AG04450 (cell line): ENCODE results near the gene GLB1L. TPM values are rescaled to one million over a fixed set of nuclear protein-coding genes. Genes with fewer than 3 reads are reported as not detected.
"Not testable (repeated sequence)": the region's sequence is repeated elsewhere in the genome, so short reads cannot be mapped to it uniquely, and the experiment has no call there.

Experiments used
- CTCF ChIA-PET: fragments of 300-600, 350-600 bp; formaldehyde crosslinking; extraction: SDS; loops from one replicate; lab custom pipeline; 2022; ENCODE audit warnings: antibody characterized with exemption, inconsistent platforms; lab: Charles Lee
- POLR2A ChIA-PET: fragments of 350-600 bp; formaldehyde crosslinking; extraction: SDS; loops from one replicate; lab custom pipeline; 2021; ENCODE audit warnings: antibody characterized with exemption, inconsistent platforms; lab: Yijun Ruan, JAX
- DNase-seq: peaks from one replicate; pipeline ENCODE4 v3.0.0-alpha.2; 2011; ENCODE audit warnings: low read depth, low spot score
- H3K27ac ChIP-seq: one replicate; pipeline ENCODE4 v1.5.1; 2012; ENCODE audit warnings: low read depth, low read length, control low read depth
- H3K27me3 ChIP-seq: one replicate; pipeline ENCODE4 v1.6.0; 2012; ENCODE audit warnings: low read length; ENCODE audit not compliant: control insufficient read depth, insufficient read depth
- H3K4me3 ChIP-seq: 2 replicates; pipeline ENCODE4 v1.5.1; 2011; ENCODE audit warnings: mild to moderate bottlenecking, low read depth, low read length, control low read depth
- H3K9me3 ChIP-seq: 2 replicates; pipeline ENCODE4 v1.5.1; 2012; ENCODE audit warnings: low read length; ENCODE audit not compliant: control insufficient read depth, insufficient read depth
- CTCF ChIP-seq: IDR thresholded peaks from 2 replicates; pipeline ENCODE4 v1.5.1; 2011; ENCODE audit warnings: low read depth, low read length, control low read depth, inconsistent platforms
- polyA plus RNA-seq: library from polyadenylated mRNA; depleted of rRNA; stranded (reverse); fragments of >200 nt; gene quantifications from 2 replicates; pipeline ENCODE4 v1.2.3, GENCODE V29; 2011

Gene GLB1L
- polyA plus RNA-seq, 1 experiment: 9.6 TPM

GRCh38 chr2:219268294-219268693, 23.1 kb upstream of the GLB1L start:
- CTCF ChIA-PET: no interaction called here
- no peak for DNase-seq
- H3K9me3 ChIP-seq: no peaks in the 10 kb centered on the region
- H3K27ac ChIP-seq: no peak overlapping the region
- TF ChIP-seq CTCF: no peak
- POLR2A ChIA-PET: no interaction called here
- no peak overlapping the region for H3K4me3 ChIP-seq
- peaks cover 20% of the 10 kb centered on the region for H3K27me3 ChIP-seq

- TF ChIP-seq CTCF: no peak
- Histone ChIP-seq H3K9me3 (no peaks in the 10 kb centered on the region), H3K27me3 (peaks cover 25% of the 10 kb centered on the region), H3K4me3 (no peak overlapping the region), H3K27ac (no peak overlapping the region)
- no peak for DNase-seq
- CTCF ChIA-PET: interaction anchor here (0.5 to 1.1 kb wide), 2 partner anchors 11 to 149 kb away, joined by 4 read pairs; no protein-coding TSS in a partner anchor
- POLR2A ChIA-PET: no interaction called here
These were observed 21.6 kb upstream of the GLB1L start for GRCh38 chr2:219266886-219267285.

- ChIA-PET POLR2A (no interaction called here), CTCF (interaction anchor here (5.7 kb wide), 1 partner anchor 11 kb away, joined by 56 read pairs; the partner anchor contains the start of gene DNAJB2)
- peaks cover 28% of the 10 kb centered on the region for H3K27me3 ChIP-seq
- H3K4me3 ChIP-seq: no peak overlapping the region
- no peak for DNase-seq
- no peaks in the 10 kb centered on the region for H3K9me3 ChIP-seq
- no peak overlapping the region for H3K27ac ChIP-seq
- TF ChIP-seq CTCF: no peak
These were observed 21.0 kb upstream of the GLB1L start for GRCh38 chr2:219266232-219266631.

- DNase-seq: no peak
- Histone ChIP-seq H3K27me3 (peaks cover 28% of the 10 kb centered on the region), H3K27ac (no peak overlapping the region), H3K9me3 (no peaks in the 10 kb centered on the region), H3K4me3 (no peak overlapping the region)
- CTCF ChIA-PET: interaction anchor here (0.5 to 5.7 kb wide), 4 partner anchors 16 to 70 kb away, joined by 6 to 56 read pairs (median 7); partner anchors contain the start of gene DNAJB2
- TF ChIP-seq CTCF: no peak
- POLR2A ChIA-PET: interaction anchor here (1.0 kb wide), 1 partner anchor 16 kb away, joined by 4 read pairs; the partner anchor contains the start of genes GLB1L and STK16
These were observed 16.0 kb upstream of the GLB1L start for GRCh38 chr2:219261024-219261855.

- POLR2A ChIA-PET, H3K9me3 ChIP-seq, H3K27ac ChIP-seq, DNase-seq, H3K4me3 ChIP-seq: not testable (repeated sequence)
- H3K27me3 ChIP-seq: peaks cover 30% of the 10 kb centered on the region
- CTCF ChIA-PET: interaction anchor here (0.8 to 3.3 kb wide), 3 partner anchors 18 to 202 kb away, joined by 3 to 20 read pairs (median 7); no protein-coding TSS in a partner anchor
These were observed 13.7 kb upstream of the GLB1L start for GRCh38 chr2:219258942-219259341.
